GM23248 (cell line): ENCODE measurements around the gene RFTN1. TPM values are rescaled to one million over a fixed set of nuclear protein-coding genes. Genes with fewer than 3 reads are reported as not detected.
A peak's percentile ranks its signal among the peaks of the same experiment; 100 is the strongest.

Experiments used
- DNase-seq: peaks from one replicate; pipeline ENCODE4 v3.0.0-alpha.2; 2015
- H2AFZ ChIP-seq: fragments of 200-600 bp; sonication (generic); 2 replicates; pipeline ENCODE4 v1.6.1; 2016; ENCODE audit warnings: antibody characterized with exemption
- H3F3A ChIP-seq: fragments of 200-600 bp; sonication (generic); 2 replicates; pipeline ENCODE4 v1.6.1; 2016; ENCODE audit warnings: mild to moderate bottlenecking, antibody characterized with exemption, mixed run types; ENCODE audit not compliant: insufficient read depth
- H3K27ac ChIP-seq: fragments of 200-600 bp; sonication (generic); 2 replicates; pipeline ENCODE4 v1.5.1; 2016; ENCODE audit warnings: mild to moderate bottlenecking
- H3K27me3 ChIP-seq: fragments of 200-600 bp; sonication (generic); replicated peaks from 2 replicates; pipeline ENCODE4 v1.6.1; 2016; ENCODE audit warnings: mild to moderate bottlenecking; ENCODE audit not compliant: insufficient read depth
- H3K36me3 ChIP-seq: fragments of 200-600 bp; sonication (generic); 2 replicates; pipeline ENCODE4 v1.6.1; 2016; ENCODE audit warnings: low read depth, mild to moderate bottlenecking
- H3K4me1 ChIP-seq: fragments of 200-600 bp; sonication (generic); 2 replicates; pipeline ENCODE4 v1.6.1; 2016; ENCODE audit warnings: mild to moderate bottlenecking; ENCODE audit not compliant: insufficient read depth
- H3K4me2 ChIP-seq: fragments of 200-600 bp; sonication (generic); one replicate; pipeline ENCODE4 v1.6.1; 2016; ENCODE audit warnings: mild to moderate bottlenecking; ENCODE audit not compliant: unreplicated experiment
- H3K4me3 ChIP-seq: fragments of 200-600 bp; sonication (generic); 2 replicates; pipeline ENCODE4 v1.5.1; 2016; ENCODE audit warnings: mild to moderate bottlenecking
- H3K79me2 ChIP-seq: fragments of 200-600 bp; sonication (generic); 2 replicates; pipeline ENCODE4 v1.6.1; 2016; ENCODE audit warnings: mild to moderate bottlenecking; ENCODE audit not compliant: insufficient read depth
- H3K9ac ChIP-seq: fragments of 200-600 bp; sonication (generic); 2 replicates; pipeline ENCODE4 v1.6.1; 2016; ENCODE audit warnings: mild to moderate bottlenecking
- H3K9me2 ChIP-seq: fragments of 200-600 bp; sonication (generic); 2 replicates; pipeline ENCODE4 v1.6.1; 2016; ENCODE audit warnings: mixed run types, mild to moderate bottlenecking, moderate library complexity; ENCODE audit not compliant: insufficient read depth
- H3K9me3 ChIP-seq: fragments of 200-600 bp; sonication (generic); one replicate; pipeline ENCODE4 v1.6.1; 2017; ENCODE audit warnings: low read depth
- H4K20me1 ChIP-seq: fragments of 200-600 bp; sonication (generic); 2 replicates; pipeline ENCODE4 v1.6.0; 2016; ENCODE audit not compliant: insufficient read depth
- EZH2 ChIP-seq: fragments of 200-600 bp; sonication (generic); IDR thresholded peaks from 2 replicates; pipeline ENCODE4 v1.6.1; 2018; ENCODE audit warnings: antibody characterized with exemption, mild to moderate bottlenecking; ENCODE audit not compliant: insufficient read depth, poor library complexity, severe bottlenecking
- EZH2phosphoT487 ChIP-seq: fragments of 200-600 bp; sonication (generic); IDR thresholded peaks from 2 replicates; pipeline ENCODE4 v1.6.1; 2018; ENCODE audit warnings: antibody characterized with exemption, moderate library complexity, mild to moderate bottlenecking, low read depth; ENCODE audit not compliant: insufficient read depth
- WGBS, 2 experiments: methylation state at CpG; one replicate each; pipeline ENCODE4 v1.1.6; 2015 to 2017; ENCODE audit warnings: low lambda C conversion rate in 2 of 2, low coverage in 1 of 2; ENCODE audit errors: missing lambda C conversion rate in 2 of 2; 5-methylcytosine and 5-hydroxymethylcytosine counted together
- in situ Hi-C: fragments of 300-500 bp; cut with MboI; formaldehyde crosslinking; loops from 2 replicates; pipeline ENCODE4 v1.15.0; 2020
- polyA plus RNA-seq: library from polyadenylated mRNA; unstranded; fragments of >200 nt; fragmentation: Nextera tagmentation; extraction: Ambion mirVana; gene quantifications from 2 replicates; pipeline ENCODE4 v1.2.1, GENCODE V29; 2016
- total RNA-seq: library from RNA; depleted of rRNA; stranded (reverse); fragments of >200 nt; shearing (Covaris generic); gene quantifications from 2 replicates; pipeline ENCODE4 v1.2.3, GENCODE V29; 2014

RFTN1 gene
- total and polyA plus RNA-seq, 2 experiments from 2014 or later, result 43.1 to 77.7 TPM

- peak; percentile 74 for DNase-seq
- H3K4me2 ChIP-seq, result peak overlapping the region; percentile 61
- no peak overlapping the region for H3K4me3 ChIP-seq
- no peaks in the 10 kb centered on the region for H4K20me1 ChIP-seq
- no peak overlapping the region for H2AFZ ChIP-seq
- peaks cover 34% of the 10 kb centered on the region for H3F3A ChIP-seq
- no peaks in the 10 kb centered on the region for H3K9me3 ChIP-seq
- TF ChIP-seq EZH2phosphoT487, result no peak
- no peak for TF ChIP-seq EZH2
- H3K27me3 ChIP-seq, result no peaks in the 10 kb centered on the region
- no peaks in the 10 kb centered on the region for H3K36me3 ChIP-seq
- H3K79me2 ChIP-seq, result no peaks in the 10 kb centered on the region
- in situ Hi-C loops, result no loop called here
- 0 out of 2 replicates have a peak overlapping the region, but pooled peaks have one; percentile 6 for H3K9ac ChIP-seq
- peaks cover 29% of the 10 kb centered on the region for H3K4me1 ChIP-seq
- WGBS, 2 experiments, result 51 to 52% methylated on average over 5 of the region's 5 CpGs
- peak overlapping the region; percentile 55 for H3K27ac ChIP-seq
- no peaks in the 10 kb centered on the region for H3K9me2 ChIP-seq
Measured at GRCh38 chr3:16350597-16351318, 162.7 kb downstream of the RFTN1 start.

- no peaks in the 10 kb centered on the region for H3K36me3 ChIP-seq
- peak; percentile 87 for DNase-seq
- no peaks in the 10 kb centered on the region for H4K20me1 ChIP-seq
- H3K4me1 ChIP-seq, result peaks cover 29% of the 10 kb centered on the region
- H3K9ac ChIP-seq, result no peak overlapping the region
- H3F3A ChIP-seq, result peaks cover 34% of the 10 kb centered on the region
- no peak overlapping the region for H2AFZ ChIP-seq
- H3K4me2 ChIP-seq, result peak overlapping the region; percentile 61
- H3K79me2 ChIP-seq, result no peaks in the 10 kb centered on the region
- no peaks in the 10 kb centered on the region for H3K27me3 ChIP-seq
- H3K4me3 ChIP-seq, result no peak overlapping the region
- TF ChIP-seq EZH2phosphoT487 (no peak), EZH2 (no peak)
- in situ Hi-C loops, result no loop called here
- no peaks in the 10 kb centered on the region for H3K9me2 ChIP-seq
- H3K27ac ChIP-seq, result peak overlapping the region; percentile 55
- 27 to 35% methylated on average over 2 of the region's 2 CpGs for WGBS, 2 experiments
- H3K9me3 ChIP-seq, result no peaks in the 10 kb centered on the region
Measured at GRCh38 chr3:16349986-16350596, 163.4 kb downstream of the RFTN1 start.

- no peak overlapping the region for H3K27ac ChIP-seq
- WGBS, 2 experiments, result 96 to 98% methylated on average over 4 of the region's 4 CpGs
- no peak overlapping the region for H3K9ac ChIP-seq
- no peak overlapping the region for H2AFZ ChIP-seq
- H3K79me2 ChIP-seq, result no peaks in the 10 kb centered on the region
- TF ChIP-seq EZH2phosphoT487, result no peak
- no peak for TF ChIP-seq EZH2
- no peaks in the 10 kb centered on the region for H3K27me3 ChIP-seq
- DNase-seq, result no peak
- H4K20me1 ChIP-seq, result no peaks in the 10 kb centered on the region
- in situ Hi-C loops, result no loop called here
- no peak overlapping the region for H3K4me2 ChIP-seq
- H3K9me2 ChIP-seq, result no peaks in the 10 kb centered on the region
- H3K36me3 ChIP-seq, result no peaks in the 10 kb centered on the region
- H3F3A ChIP-seq, result peaks cover 34% of the 10 kb centered on the region
- H3K9me3 ChIP-seq, result no peaks in the 10 kb centered on the region
- peaks cover 29% of the 10 kb centered on the region for H3K4me1 ChIP-seq
- H3K4me3 ChIP-seq, result no peak overlapping the region
Measured at GRCh38 chr3:16347548-16347947, 166.0 kb downstream of the RFTN1 start.

- Histone ChIP-seq H3K4me2 (no peak overlapping the region), H3K27me3 (no peaks in the 10 kb centered on the region), H3K27ac (no peak overlapping the region), H3K36me3 (no peaks in the 10 kb centered on the region), H3K9ac (no peak overlapping the region), H3K9me3 (no peaks in the 10 kb centered on the region), H3K79me2 (no peaks in the 10 kb centered on the region; the same call in 1 of the 2 replicates), H2AFZ (no peak overlapping the region), H3K4me3 (no peak overlapping the region), H3K4me1 (peaks cover 22% of the 10 kb centered on the region), H3F3A (peaks cover 27% of the 10 kb centered on the region), H4K20me1 (no peaks in the 10 kb centered on the region), H3K9me2 (no peaks in the 10 kb centered on the region)
- 95 to 98% methylated on average over 7 of the region's 7 CpGs for WGBS, 2 experiments
- DNase-seq, result no peak
- TF ChIP-seq EZH2 (no peak), EZH2phosphoT487 (no peak)
- in situ Hi-C loops, result no loop called here
Measured at GRCh38 chr3:16346413-16347081, 167.0 kb downstream of the RFTN1 start.
